ENCODE results near the gene PRKAG2. TPM values are rescaled to one million over a fixed set of nuclear protein-coding genes. Genes with fewer than 3 reads are reported as not detected.
A peak's percentile ranks its signal among the peaks of the same experiment; 100 is the strongest.
"Not testable (repeated sequence)": the region's sequence is repeated elsewhere in the genome, so short reads cannot be mapped to it uniquely, and the experiment has no call there.

PRKAG2 gene
- 38.3 TPM for polyA plus RNA-seq (ENCODE audit: insufficient read length)
- long read RNA-seq, donor 1, partial matches to known transcripts: 5 of 9 reads
- long read RNA-seq, donor 1, other reads (novel, unspliced or antisense): 0 of 9 reads
- long read RNA-seq, donor 2, partial matches to known transcripts: 0 of 3 reads
- long read RNA-seq, donor 2, other reads (novel, unspliced or antisense): 0 of 3 reads
- long read RNA-seq, donor 3, partial matches to known transcripts: 0 of 5 reads
- long read RNA-seq, donor 3, other reads (novel, unspliced or antisense): 0 of 5 reads
- long read RNA-seq, donor 4: 0 reads
- long read RNA-seq, donor 5, transcript PRKAG2-203 (12 exons, 2,318 nt): major isoform, 7 of 8 reads
- long read RNA-seq, donor 5, partial matches to known transcripts: 0 of 8 reads
- long read RNA-seq, donor 5, other reads (novel, unspliced or antisense): 0 of 8 reads
- long read RNA-seq, donor 6, partial matches to known transcripts: 0 of 2 reads
- long read RNA-seq, donor 6, other reads (novel, unspliced or antisense): 0 of 2 reads
- long read RNA-seq, donor 7, transcript PRKAG2-203 (12 exons, 2,318 nt): major isoform, 6 of 9 reads
- long read RNA-seq, donor 7, partial matches to known transcripts: 0 of 9 reads
- long read RNA-seq, donor 7, other reads (novel, unspliced or antisense): 0 of 9 reads
- long read RNA-seq, donor 8, transcript PRKAG2-203 (12 exons, 2,318 nt): major isoform, 5 of 6 reads
- long read RNA-seq, donor 8, partial matches to known transcripts: 0 of 6 reads
- long read RNA-seq, donor 8, other reads (novel, unspliced or antisense): 0 of 6 reads

DNA sequence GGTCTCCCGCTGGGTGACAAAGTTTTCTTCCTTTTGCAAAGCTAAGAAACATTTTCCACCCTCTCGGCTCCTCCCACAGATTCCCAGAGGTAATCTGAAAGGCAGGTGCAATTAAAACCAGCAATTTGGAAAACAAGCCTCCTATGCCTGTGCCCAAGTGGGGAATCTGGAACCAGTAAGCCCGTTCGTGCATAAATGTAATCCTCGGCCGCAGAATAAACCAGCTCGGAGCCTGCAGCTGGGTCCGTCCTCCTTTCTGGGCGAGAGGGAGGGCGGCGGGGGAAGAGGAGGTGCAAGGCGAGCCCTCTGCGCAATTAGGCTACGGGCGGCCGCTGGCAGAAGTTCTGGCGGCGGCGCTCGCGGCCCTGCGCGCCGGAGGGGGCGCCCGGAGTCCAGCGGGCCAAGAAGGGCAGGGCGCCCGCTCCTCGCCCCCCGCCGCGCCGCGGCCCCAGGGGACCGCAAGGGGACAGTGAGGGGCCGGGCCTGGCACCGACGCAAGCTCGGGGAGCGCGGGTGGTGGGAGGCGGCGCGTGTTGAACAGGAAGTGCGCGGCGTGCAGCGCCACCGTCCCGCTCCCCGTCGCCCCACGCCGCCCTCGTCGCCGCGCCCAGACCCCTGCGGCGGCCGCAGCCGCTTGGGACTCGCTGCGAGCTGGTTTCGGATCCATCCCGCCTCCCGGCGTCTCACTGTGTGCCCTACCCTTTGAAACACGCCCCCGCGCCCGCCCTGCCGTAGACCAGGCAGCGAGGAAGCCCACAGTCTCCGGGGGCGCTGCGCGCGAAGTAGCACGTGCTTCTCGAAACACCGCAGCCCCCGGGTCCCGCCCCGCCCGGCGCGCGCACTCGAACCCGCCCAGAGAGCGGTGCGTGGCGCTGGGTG is at the start of gene PRKAG2:
PRKAG2 (minus strand) TSS at position 217 of the 879 bp plus-strand sequence. CDS start 495 bp downstream, outside the sequence.
- no peak for DNase-seq

DNA sequence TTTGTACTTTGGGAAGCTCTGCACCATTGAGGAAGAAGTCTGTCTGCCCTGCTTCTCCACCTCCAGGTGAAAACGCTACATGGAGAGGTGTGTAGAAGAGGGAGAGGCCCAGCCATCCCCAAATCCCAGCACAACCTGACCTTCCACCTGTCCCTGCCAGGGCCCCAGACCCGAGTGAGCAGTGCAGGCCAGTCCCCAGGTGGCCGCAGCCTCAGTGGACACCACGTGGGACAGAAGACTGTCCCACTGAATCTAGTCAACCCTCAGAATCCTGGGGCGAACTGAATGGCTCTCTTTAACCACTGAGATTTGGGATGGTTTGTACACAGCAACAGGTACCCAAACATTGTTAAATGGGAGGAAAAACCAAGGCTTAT is 49.4 kb upstream of the PRKAG2 start:
- DNase-seq: no peak

DNA sequence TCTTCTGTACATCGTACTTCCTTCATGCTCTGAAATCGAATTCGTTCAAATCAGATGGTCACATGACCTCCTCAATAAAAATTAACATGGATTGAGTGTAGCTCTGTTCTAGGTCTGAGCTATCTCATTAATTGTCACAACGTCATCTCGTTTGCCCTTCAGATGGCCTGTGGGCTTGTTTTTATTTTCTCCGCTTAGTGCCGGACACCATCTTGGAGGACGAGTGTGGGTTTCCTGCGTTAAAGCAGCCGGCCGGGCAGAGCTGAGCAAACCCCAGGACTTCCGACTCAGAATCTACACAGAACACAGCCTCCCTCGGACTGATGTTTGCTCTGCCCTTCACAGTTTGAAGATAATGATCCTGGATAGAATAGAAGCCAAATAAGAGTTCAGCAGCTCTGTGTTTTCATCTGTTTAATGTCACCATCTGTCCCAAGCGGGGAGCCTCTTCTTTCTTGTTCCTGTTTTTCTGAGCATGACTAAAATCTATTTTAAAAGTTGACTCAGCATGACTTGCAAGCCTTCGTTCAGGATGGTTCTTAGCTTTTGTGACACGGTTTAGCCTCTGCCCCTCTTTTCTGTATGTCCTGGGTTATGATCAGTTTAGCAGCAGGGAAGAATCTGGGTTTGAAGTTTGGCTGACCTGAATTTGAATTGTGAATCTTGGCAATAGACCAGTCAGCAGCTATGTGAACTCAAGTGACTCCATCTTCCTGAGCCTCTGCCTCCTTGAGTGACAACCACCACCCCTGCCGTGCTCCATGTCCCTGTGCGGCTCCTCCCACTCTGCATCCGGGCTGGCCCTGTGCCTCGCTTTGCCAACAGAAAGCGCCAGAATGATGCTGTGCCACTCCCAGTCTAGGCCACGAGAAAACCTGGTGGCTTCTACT is 48.8 kb upstream of the PRKAG2 start:
- DNase-seq: no peak

DNA sequence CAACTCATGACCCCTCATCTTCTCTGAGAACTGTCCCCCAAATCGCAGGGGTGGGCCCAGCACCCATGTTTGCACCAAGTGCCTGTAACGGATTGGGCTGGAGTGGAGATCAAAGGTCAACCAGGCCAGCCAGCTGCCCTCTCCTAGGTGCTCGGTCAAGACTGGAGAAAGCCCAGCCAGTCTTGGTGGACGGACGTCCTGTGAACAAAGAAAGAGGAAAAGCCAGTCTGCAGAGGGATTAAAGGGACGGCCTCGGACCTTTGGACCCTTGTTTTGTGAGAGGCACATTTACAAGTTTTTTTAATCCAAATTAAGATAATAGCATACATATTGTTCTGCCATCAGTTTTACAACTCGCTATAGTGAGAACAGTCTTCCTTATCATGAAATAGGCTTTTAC is 47.6 kb upstream of the PRKAG2 start:
- DNase-seq: no peak

DNA sequence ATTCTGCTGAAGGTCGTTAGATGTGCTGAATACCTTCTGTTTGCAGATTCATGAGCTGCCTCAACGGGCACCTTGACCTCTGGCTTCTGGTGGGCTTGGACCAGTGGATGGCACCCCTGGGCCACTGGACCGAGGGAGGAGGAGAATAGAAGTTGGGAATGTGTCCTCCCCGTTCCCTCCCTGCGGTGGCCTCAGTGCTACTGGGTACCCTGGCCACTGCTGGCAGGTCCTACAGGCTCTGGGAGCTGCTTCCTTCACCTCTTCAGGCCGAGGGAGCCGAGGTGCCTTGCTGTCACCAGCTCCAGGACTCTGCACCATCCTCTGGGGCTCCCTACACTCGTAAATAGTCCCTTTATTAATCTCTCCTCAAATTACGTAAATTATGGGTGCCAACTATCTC is 47.1 kb upstream of the PRKAG2 start:
- DNase-seq: no peak

DNA sequence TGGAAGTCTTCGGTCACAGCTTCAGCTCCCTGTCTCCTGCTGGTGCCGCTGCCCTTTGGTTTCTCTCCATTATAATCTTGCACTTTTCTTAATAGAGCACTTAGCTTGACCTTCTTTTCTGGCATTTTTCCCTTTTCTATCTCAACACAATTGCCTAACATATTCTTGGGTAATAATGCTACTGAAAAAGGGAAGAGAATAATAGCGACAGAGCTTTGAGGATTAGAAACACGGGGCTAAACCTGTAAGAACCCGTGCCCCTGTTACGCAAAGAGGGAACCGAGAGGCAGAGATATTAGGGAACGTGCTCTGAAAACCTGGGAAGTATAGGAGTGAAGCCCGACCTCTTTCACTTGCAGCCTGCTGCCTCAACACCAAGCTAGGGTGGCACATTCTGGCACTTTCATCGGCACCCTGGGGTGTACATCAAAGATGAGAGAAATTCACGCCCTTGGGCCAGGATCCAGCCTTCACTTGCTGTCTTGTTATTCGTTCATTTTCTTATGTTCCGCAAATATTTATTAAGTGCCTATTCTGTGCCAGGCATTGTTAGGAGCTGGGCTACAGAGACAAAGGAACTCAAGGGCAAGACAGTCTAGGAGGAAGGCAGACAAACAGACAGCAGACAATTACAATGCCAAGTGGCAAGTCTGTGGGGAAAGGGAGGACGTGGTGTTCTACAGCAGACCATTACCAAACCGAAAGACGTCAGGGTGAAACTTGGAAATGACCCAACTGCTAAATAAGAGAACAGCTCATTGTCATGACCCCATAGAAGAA is 46.4 kb upstream of the PRKAG2 start:
- DNase-seq: no peak

DNA sequence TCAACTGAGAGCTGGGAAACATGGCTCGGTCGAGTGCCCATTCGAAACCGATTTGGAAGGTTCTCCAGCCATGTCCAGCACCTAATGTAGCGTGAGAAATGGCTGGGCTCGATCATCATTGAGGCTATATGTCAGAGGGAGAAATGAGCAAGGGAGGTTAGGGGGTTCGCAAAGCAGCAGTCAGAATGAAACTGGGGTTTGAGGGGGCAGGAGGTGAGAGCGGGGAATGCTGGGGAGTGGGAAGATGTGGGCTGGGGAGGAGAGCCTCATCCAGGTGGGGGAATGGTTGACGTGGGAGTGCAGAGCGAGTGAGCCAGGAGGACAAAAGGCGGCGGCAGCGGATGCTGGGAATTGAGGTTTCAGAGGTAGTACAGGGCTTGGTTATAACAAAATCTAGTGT is 44.5 kb upstream of the PRKAG2 start:
- no peak for DNase-seq

DNA sequence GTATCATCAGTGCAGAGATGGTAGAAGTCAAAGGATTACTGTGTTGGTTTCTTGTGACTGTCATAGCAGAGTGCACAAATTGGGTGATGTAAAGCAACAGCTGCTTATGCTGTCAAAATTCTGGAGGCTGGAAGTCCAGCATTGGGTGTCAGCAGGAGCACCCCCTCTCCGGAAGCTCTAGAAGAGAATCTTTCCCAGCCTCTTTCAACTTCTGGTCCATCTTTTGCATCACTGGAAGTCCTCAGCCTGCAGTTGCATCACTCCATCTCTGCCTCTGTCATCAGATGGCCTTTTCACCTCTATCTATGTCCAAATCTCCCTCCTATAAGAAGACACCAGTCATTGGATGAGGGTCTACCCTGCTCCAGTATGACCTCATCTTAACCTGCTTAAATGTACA is 43.6 kb upstream of the PRKAG2 start:
- no peak for DNase-seq

DNA sequence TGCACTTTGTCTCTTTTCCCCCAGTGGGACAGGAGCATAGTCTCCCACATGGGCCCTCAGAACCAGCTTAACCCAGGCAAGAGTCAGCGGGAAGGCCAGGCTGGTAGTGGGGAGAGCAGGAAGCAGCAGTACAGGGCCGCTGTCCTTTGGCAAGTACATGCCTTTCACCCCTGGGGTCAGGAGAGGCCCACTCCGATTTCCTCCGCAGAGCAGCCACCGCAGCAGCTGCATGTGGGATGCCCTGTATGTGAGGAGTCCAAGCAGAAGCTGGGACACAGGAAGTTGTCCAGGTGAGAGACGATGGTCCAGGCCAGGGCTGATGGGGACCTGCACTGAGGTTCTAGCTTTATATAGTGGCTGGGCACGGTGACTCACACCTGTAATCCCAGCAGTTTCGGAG is 42.7 kb upstream of the PRKAG2 start:
- DNase-seq: no peak

DNA sequence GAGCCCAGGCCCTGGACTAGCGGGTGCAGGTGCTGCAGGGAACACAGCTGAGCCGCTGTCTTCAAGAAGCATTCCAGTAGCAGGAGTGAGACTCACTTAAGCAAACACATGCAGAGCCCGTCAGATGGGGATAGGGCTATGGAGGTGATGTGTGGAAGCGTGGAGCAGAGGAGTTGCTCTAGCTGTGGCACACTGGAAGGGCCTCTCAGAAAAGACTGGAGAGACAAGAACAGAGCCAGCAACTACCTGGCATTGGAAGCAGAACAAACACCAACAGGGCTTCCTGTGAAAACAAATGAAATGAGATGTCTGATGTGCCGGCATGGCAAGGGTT is 41.6 kb upstream of the PRKAG2 start:
- DNase-seq: no peak

DNA sequence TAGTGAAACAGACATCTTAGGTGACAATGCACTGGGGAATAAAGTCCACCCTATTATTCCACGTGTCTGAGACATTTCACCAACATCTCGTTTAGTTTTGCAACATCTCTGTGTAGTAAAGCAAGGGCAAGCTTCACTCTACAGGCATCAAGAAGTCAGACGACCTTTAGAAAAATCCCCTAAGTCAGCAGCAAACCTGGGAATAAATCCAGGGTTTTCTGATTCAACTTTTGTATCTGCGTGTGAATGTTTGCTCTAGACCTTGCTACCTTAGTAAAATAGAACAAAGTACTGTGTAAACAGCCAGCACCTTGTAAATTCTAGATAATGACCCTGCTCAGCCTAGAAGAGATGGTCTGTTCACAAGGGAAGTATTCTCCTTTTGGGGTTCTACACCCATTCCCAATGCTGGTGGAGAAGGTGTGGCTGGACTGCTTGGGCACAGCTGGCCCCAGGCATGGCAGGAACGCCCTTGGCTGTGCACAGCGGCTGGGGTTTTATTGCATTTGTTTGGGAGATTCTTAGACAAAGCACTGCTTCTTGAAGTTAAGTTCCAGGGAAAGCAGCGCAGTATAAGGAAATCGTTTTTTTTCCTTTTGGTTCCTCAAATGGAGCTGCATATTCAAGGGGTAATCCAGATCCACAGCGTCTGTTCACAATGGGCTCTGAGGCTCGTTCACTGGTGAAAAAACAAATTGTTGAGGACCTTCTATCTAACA is 41.0 kb upstream of the PRKAG2 start:
- DNase-seq: no peak

DNA sequence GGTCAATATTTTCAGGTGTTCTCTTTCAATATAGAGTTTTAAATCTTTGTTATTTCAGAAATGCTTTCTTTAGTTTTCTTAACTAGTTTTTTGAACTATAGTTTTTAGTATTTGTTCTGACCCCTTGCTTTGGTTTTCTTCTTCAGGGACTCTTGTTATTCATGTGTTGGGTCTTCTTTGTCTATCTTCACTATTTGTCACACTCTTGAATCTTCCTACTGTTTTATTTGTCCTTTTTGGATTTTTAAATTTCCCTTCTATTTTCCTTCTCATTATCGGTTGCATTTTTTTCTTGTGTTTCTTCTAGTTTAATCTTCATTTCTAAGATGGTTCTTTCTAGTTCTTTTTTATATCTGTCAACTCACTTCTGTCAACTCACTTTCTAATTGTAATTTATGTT is 37.1 kb upstream of the PRKAG2 start:
- no peak for DNase-seq

DNA sequence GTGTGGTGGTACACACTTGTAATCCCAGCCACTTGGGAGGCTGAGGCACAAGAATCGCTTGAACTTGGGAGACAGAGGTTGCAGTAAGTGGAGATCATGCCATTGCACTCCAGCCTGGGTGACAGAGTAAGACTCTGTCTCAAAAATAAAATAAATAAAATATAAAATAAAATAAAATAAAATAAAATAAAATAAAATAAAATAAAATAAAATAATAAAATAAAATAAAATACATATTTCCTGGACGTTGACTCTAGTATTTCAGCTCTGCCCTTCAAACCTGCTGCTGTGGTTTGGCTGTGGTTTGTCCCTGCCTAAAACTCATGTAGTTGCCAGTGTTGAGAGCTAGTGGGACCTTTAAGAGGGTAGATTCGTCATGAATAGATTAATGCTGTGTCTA is 33.7 kb upstream of the PRKAG2 start:
- DNase-seq: not testable (repeated sequence)

DNA sequence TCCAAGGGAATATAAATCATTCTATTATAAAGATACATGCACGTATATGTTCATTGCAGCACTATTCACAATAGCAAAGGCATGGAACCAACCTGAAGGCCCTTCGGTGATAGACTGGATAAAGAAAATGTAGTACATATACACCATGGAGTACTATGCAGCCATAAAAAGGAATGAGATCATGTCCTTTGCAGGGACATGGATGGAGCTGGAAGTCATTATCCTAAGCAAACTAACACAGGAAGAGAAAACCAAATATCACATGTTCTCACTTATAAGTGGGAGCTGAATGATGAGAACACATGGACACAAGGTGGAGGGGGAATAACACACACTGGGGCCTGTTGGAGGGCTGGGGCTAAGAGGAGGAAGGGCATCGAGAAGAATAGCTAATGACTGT is 30.2 kb upstream of the PRKAG2 start:
- DNase-seq: not testable (repeated sequence)

DNA sequence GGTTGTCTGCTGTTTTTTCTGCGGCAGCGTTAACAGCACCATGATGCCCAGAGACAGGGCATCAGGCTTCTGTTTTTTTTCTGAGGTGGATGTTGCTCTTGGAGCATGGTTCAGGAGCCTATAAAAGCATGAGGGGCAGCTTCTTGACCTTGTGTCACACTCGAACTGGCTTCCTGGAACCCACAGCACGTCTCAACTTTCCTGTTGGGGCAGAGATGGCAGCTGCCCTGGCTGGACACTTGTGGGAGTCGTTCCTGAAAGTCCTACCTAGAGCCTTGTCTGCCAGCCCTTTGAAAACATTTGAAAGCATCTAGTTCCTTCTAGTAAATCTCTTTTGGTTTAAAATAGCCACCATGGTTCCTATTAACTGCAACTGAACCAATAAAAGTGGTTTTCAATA is 28.9 kb upstream of the PRKAG2 start:
- DNase-seq: no peak

DNA sequence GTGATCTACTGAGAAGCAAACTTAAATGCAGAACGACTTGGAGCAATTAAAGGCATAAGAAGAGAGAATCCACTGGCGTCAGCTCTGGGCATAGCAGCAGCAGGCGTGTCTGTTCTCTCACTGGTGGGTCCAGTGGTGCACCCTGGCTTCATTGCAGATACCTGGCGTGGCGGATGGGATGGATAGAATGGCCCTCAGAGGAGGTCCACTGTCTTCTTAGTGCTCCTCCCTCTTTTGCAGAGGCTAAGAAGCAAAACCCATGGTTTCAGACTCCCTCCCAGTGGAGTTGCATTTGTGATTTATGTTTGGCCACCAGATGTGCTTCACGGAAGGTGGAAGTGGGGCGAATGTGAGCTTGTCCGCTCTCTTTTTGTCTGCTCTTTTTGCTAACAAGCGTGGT is 28.4 kb upstream of the PRKAG2 start:
- peak; percentile 20 for DNase-seq

DNA sequence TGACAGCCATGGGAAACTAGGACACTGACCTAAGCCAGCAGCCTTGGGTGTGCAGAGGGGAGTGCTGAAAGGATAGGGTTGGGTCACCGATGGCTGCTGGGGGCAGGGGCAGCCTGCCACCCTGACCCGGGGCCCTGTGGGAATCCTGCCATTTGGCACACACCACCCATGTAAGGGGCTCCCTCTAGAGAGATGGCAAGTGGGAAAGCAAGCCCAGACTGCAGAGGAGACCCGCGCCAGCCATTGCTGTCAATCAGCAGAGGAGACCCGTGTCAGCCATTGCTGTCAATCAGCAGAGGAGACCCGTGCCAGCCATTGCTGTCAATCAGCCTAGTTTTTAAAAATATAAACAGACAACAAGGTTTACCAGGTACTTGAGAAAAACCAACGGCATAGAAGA is 27.4 kb upstream of the PRKAG2 start:
- no peak for DNase-seq

DNA sequence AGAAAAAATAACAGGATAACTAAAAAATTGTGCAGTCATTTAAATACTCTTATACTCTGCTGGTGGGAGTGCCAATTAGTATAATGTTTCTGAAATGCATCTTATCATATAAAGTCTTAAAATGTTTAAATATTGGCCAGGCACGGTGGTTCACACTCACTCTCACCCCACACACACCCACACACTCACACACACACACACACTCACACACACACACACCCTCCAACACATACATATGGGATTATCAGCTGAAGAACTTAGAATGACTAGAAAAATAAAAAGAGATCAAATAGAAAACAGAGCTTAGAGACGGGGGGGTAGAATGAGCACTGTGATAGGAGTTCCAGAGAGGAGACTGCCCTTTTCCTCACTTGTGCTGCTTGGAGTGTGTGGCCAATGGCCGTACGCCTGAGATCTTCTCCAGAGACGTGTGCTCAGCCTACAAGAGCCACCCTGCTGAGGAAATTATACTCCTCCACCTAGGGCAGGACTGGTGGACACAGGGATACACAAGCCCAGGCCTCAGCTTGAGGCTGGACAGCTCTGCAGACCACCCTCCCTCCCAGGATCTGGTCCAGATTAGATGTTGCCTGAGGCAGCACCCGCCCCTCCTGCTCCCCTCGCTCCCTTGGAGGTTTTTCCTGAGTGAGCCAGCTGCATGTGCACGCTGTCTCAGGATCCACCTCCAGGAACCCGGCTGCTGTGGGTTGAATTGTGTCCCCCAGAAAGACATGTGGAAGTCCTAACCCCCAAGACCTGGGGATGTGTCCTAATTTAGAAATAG is 26.5 kb upstream of the PRKAG2 start:
- no peak for DNase-seq

DNA sequence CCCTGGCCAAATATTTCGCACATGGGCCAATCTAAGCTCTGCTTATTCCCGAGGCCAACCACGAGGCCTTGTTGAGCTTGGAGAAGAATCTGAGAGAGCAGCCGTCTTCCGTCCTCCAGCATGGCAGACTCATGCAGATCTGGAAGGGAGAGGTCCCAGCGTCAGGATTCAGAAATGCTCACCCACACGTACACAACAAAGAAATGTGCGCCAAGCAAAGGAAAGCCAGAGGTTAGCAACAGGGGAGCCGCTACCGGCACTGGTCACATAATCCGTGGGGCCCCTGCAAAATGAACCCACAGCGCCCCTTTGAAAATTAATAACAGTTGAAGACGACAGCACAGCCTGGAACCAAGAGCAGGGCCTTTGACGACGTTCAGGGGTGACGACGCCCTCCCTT is 25.4 kb upstream of the PRKAG2 start:
- DNase-seq: no peak
